ENCODE data around the gene UBE2E2.

DNA sequence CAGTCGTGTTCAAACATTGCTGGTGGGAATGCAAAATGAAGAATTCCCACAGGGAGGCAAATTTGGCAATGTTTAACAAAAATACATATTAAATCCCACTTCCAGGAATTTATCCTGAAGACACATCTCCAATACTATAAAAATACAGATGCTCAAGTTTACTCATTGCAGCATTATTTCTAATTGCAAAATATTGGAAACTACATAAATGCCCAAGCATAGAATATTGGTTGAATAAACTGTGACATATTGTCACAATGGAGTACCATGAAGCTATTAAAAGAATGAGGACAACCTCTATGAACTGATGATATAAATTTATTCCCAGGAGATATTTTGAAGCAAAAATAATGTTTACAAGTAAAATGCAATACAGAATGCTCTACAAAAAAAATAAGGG lies 49.7 kb upstream of the UBE2E2 start:
- TF ChIP-seq, protein P1, sequence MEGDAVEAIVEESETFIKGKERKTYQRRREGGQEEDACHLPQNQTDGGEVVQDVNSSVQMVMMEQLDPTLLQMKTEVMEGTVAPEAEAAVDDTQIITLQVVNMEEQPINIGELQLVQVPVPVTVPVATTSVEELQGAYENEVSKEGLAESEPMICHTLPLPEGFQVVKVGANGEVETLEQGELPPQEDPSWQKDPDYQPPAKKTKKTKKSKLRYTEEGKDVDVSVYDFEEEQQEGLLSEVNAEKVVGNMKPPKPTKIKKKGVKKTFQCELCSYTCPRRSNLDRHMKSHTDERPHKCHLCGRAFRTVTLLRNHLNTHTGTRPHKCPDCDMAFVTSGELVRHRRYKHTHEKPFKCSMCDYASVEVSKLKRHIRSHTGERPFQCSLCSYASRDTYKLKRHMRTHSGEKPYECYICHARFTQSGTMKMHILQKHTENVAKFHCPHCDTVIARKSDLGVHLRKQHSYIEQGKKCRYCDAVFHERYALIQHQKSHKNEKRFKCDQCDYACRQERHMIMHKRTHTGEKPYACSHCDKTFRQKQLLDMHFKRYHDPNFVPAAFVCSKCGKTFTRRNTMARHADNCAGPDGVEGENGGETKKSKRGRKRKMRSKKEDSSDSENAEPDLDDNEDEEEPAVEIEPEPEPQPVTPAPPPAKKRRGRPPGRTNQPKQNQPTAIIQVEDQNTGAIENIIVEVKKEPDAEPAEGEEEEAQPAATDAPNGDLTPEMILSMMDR (IDR thresholded peaks at IDR 0.05; ENCODE audit: low read depth, low read length): no peak
- no peak for TF ChIP-seq POLR2A (IDR thresholded peaks at IDR 0.05; ENCODE audit: extremely low read depth, insufficient read length)
